Astrocyte (in vitro differentiated cells and primary cell): Measurements from ENCODE around the gene OR2J3. TPM values are rescaled to one million over a fixed set of nuclear protein-coding genes. Genes with fewer than 3 reads are reported as not detected.

Source experiments
- total RNA-seq: library from RNA; stranded (reverse); gene quantifications from 2 replicates; pipeline ENCODE4 v1.2.1, GENCODE V29; 2021

Gene OR2J3
- total RNA-seq, 1 donor from 2014 or later: not detected

Other genes starting within 250 kb of the OR2J3 start
- 50.8 and 54.5 TPM in 2 replicates for gene TRIM27, start 184.1 kb upstream of the OR2J3 start, total RNA-seq
- gene ZNF311, start 102.7 kb upstream of the OR2J3 start, total RNA-seq: 1.2 and 1.7 TPM in 2 replicates
- not detected in 2 replicates for gene OR2W1, start 62.9 kb upstream of the OR2J3 start, total RNA-seq
- not detected in 2 replicates for gene OR2B3, start 20.7 kb upstream of the OR2J3 start, total RNA-seq
- not detected in 2 replicates for gene OR2J1, start 8.6 kb upstream of the OR2J3 start, total RNA-seq
- not detected in 2 replicates for gene OR2J2, start 62.8 kb downstream of the OR2J3 start, total RNA-seq
- not detected in 2 replicates for gene OR14J1, start 193.6 kb downstream of the OR2J3 start, total RNA-seq